DLD1 (cell line): ENCODE data around the gene ARHGAP24.
"Not testable (repeated sequence)": the region's sequence is repeated elsewhere in the genome, so short reads cannot be mapped to it uniquely, and the experiment has no call there.

Experiments
- in situ Hi-C: cut with HindIII; loops from 2 replicates; pipeline ENCODE4 v1.10.0; 2017; ENCODE audit warnings: low sequenced_read_pairs

ARHGAP24 gene

DNA sequence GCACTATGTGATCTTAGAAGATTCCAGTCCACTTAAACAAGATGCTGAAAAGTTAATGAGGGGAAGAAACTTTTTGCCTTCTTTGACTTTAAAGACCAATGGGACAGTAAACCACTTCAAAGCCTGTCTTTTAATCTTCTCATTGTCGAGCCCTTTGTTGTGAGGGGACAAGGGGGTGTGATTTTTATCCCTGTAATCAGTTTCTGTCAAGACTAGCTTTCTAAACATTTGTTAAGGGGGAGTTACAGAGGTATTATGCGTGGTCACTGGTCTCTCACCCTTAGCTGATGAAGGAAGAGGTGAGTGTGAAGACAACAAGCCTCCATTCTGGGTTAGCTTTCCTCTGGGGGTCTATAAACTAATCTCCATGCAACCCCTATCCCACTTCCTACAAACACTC lies 409.3 kb downstream of the ARHGAP24 start:
- in situ Hi-C loops: no loop called here

DNA sequence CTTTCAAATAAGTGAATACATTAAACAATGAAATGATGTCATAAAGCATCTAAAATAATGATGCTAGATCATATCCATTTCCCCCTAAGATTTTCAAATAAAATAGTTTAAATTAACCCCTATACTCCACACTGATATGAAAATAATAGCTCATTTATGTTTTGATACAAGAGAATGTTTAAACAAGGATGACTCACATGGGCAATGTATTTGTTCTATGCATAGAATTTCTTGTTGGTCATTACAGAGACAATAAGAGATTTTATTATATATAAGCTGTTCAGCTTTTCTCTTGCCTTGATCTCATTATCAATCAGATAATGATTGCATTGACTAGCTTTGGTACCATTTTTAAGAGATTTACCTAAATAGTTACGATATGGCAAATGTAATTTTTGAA lies 411.7 kb downstream of the ARHGAP24 start:
- in situ Hi-C loops: no loop called here

DNA sequence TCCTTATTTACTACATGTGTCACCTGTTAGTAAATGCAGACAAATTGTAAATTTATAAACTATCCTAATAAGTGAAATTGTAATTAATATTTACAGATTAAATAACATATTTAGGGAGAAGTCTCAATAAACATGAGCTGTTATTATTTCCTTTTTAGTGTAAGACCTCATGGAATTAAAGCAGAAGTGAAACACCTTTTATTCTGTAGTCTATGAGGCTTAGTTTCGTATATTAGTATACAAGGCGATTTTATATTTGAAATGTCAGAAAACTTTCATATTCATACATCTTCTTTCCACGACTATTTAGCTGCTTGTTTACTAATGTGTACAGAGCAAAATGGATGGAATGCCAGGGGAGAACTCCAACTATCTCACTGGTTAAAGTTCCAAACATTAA lies 414.4 kb downstream of the ARHGAP24 start:
- in situ Hi-C loops: no loop called here

DNA sequence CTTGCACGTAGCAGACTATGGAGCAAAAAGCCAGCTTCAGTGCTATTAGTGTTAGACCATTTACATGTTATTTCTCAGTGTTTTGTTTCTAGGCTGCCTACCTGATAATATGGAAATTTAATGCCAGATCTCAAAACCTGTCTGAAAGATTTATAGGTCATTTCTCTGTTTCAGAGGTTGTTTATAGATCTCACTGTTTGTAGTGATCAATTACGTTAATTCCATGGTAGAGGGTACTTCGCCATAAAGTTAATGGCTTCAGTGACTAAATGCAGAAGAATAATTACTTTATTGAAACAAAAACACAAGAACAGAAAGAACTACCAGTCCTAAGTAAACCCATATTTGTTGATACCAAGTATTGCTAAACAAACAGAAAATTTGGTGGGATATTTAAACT lies 420.8 kb downstream of the ARHGAP24 start:
- in situ Hi-C loops: no loop called here

DNA sequence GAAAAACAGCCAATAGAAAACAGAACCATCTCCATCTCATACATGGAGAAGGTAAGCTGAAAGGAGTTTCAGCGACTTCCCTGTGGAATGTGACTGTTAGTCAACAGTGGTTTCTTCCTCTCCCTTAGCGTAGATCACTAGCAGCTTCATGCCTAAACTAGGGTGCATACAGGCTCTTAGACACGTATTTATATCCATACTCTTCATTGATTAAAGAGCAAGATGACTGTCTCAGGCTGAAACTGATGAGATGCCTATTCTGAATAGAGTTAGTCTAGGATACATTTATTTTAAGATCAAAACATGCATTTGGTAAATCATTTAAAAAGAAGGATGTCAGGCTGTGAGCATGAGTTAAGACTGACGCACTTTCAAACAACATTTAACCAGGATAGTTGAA lies 423.3 kb downstream of the ARHGAP24 start:
- in situ Hi-C loops: no loop called here

DNA sequence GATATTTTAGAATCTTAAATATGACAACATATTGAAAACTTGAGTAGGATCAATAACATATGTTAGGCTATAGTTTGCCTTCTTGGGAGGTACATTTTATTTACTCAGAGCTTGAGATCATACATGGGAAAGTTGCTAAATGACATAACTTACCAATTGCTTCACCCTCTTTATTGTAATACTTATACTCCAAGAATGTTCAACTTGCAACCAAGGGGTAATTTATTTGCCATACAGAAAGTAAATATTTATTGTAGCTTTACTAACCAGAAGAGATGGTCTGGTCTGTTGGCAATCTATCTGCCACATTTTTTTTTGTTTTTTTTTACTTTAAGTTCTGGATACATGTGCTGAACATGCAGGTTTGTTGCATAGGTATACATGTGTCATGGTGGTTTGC lies 426.6 kb downstream of the ARHGAP24 start:
- in situ Hi-C loops: no loop called here

DNA sequence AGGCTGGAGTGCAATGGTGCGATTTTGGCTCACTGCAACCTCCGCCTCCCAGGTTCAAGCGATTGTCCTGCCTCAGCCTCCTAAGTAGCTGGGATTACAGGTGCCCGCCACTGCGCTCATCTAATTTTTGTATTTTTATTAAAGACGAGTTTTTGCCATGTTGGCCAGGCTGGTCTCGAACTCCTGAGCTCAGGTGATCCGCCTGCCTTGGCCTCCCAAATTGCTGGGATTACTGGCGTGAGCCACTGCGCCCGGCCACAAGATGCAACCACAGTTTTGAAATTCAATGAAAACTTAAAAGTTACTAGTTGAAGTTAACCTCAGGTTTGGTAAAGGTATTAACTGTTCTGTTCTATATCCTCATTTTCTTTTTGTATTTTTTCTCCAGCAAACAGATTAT lies 427.7 kb downstream of the ARHGAP24 start:
- in situ Hi-C loops: not testable (repeated sequence)

DNA sequence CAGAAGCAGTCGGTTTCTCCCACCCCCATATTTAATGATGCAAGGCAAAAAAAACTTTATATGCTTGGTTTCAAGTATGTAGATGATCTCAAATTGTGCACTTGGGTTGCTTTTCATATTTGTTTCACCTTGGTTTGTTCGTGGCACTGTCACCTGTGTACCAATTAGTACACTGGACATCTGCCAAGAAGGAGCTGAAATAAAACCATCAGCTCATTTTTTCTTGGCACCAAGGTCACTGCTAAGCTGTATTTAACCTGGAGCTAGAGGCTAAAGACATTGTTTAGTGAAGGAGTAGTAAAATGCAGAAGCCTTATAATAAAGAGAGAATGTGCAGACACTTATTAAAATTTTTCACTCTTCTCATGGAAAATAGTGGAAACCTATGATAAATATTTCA lies 430.8 kb downstream of the ARHGAP24 start:
- in situ Hi-C loops: no loop called here

DNA sequence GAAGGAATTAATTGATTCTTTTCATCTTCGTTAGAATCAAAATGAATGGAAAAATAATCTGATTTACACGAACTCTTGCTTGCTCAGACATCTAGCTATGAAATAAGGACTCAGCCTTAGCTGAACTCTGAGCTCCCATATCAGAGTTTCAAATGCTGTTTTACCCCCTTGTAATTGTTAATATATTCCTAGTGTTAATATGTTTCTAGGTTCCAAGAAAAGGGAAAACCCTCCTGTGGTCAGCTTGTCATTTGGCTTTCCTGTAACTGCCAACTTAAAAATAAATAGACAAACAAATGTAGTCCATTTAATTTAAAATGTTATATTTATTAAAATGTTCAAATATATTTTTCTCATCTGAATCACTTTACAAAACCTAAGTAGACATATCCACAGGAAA lies 432.1 kb downstream of the ARHGAP24 start:
- in situ Hi-C loops: no loop called here

DNA sequence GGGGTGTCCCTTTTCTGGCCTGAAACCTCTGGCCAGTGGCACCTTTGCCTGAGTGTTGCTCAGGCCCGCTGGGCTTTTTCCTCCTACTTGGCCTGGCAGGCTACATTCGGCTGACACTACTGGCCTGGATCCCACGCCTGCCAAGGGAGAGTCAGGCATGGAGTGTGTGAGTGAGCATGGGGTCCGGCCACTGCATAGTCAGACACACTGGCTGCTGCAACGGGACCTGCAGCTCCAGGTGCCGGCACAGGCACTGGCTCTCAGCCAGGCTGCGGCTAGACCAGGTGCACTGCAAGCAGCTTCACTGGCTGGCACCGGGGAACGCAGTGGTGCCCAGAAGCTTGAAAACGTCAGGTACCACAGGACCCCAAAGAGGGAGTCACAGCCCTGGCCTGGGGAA lies 434.9 kb downstream of the ARHGAP24 start:
- in situ Hi-C loops: no loop called here

DNA sequence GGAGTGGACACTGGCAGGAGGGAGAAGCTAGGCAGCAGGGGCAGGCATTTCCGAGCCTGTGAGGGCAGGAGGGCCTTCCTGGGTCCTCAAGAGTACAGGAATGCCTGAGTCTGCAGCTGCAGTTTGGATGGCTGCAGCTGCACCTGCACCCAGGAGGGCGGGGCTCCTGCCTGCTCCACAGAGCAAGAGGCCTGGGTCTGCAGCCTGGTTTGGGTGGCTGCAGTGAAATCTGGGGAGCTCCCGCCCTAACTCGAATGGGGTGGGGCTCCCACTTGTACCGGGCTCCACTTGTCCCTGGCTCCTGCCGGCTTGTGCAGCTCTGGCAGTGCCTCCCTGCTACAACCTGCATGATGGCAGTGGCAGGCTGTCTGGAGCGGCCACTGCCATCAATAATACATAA lies 436.0 kb downstream of the ARHGAP24 start:
- in situ Hi-C loops: no loop called here

DNA sequence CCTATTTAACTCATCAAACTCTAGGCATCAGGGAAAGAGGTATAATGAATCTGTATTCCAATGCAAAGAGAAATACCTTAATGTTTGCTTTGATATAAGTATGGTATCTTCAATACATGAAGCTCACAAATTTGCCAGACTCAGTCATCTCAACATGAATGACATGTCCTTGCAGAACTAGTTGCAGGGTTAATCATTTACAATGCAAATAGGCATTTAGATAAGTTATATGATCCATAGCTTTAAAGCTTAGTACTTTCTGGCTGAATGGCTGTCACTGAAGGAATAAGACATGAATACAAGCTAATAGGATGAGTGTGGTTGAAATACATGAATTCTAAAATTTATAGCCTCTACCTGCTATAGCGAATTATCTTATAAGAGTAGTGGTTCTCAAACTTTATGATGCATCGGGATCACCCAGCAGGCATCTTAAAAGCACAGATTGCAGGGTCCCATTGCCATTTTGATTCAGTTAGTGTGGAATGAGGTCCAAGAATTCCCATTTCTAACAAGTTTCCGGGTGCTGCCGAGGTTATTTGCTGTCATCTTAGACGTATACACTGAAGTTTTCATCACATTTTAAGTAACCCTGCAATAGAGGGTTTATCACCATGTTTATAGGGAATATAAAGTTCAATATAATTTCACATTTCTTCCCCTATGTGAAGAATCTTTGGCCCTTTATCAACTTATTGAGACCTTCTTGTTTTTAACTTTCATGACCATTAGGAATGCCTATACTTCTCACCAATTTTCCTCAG lies 439.2 kb downstream of the ARHGAP24 start:
- in situ Hi-C loops: no loop called here

DNA sequence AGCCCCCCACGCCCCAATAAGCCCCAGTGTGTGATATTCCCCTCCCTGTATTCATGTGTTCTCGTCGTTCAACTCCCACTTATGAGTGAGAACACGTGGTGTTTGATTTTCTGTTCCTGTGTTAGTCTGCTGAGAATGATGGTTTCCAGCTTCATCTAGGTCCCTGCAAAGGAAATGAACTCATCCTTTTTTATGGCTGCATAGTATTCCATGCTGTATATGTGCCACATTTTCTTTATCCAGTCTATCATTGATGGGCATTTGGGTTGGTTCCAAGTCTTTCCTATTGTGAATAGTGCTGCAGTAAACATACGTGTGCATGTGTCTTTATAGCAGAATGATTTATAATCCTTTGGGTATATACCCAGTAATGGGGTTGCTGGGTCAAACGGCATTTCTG lies 440.6 kb downstream of the ARHGAP24 start:
- in situ Hi-C loops: not testable (repeated sequence)

DNA sequence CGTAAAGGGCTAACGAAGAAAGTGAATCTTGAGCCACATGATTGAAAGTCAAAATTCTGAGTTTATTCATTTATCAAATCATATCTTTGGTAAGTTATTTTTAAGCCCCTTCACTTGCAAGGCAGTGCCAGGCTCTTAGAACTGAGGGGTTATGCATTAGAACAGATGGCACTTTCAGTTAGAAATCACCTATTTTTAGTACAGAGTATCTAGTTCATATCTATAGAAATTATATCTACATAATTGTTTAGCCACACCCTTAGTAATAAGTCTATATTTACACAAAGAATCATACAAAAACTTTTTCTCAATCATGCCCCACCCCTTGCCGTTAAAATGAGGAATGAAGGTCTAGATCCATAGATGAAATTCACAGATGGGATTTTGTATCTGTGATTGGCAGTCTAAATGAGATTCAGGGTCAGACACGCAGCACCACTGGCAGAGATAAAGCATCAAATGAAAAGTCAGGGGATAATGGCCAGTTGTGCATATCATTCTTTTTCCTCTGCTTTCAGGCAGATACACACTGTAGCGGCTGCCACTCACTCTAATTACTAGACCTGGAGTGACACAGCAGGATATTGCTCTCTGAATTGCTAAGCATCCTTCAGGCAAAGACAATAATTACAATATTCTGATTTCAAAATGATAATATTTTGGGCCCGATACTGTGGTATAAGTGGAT lies 444.4 kb downstream of the ARHGAP24 start:
- in situ Hi-C loops: no loop called here

DNA sequence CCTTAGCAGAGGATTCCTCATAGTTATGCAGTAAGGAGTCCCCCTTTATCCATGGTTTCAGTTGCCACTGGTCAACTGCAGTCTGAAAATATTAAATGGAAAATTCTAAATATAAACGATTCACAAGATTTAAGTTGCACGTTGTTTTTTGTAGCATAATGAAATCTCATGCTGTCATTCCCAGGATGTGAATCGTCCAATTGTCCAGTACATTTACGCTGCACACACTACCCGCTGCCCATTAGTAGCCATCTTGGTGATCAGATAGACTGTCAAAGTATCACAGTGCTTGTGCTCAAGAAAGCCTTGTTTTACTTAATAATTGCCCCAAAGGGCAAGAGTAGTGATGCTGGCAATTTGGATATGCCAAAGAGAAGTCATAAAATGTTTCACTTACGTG lies 450.1 kb downstream of the ARHGAP24 start:
- in situ Hi-C loops: no loop called here

DNA sequence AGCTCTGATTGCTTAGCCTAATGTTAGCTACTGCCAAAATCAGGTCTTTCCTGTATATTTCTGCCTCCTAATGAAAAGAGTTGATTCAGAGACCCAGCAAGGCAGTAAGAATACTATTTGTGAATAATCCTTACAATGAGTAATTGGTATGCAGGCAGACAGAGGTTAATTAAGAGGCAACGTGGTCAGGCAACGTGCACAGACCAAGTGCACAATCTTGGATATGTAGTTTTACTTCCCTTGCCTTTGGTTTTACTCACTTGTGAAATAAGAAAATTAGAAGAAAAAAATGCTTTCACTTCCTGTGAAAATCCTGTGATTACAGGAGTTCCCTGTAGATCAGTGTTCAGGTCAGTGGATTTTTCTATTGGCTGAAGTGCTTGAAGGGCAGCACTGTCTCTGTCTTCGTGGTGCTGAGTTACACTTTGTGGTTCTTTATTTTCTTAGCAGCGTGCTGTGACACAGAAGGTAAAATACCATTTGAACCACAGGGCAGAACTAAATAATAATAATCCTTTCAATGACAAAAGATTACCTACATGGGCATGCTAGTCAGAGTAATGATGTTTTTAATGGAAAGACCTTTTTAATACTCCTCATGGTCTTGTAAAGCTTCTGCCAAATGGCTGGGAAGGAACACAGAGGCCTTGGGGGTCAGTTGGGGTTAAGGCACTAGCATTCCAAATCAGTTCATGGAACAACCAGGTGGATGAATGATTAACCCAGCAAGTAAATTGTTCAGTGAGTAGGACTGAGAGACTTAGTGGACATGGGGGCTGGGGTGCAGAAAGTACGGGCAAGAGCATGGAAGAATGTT lies 454.0 kb downstream of the ARHGAP24 start:
- in situ Hi-C loops: no loop called here

DNA sequence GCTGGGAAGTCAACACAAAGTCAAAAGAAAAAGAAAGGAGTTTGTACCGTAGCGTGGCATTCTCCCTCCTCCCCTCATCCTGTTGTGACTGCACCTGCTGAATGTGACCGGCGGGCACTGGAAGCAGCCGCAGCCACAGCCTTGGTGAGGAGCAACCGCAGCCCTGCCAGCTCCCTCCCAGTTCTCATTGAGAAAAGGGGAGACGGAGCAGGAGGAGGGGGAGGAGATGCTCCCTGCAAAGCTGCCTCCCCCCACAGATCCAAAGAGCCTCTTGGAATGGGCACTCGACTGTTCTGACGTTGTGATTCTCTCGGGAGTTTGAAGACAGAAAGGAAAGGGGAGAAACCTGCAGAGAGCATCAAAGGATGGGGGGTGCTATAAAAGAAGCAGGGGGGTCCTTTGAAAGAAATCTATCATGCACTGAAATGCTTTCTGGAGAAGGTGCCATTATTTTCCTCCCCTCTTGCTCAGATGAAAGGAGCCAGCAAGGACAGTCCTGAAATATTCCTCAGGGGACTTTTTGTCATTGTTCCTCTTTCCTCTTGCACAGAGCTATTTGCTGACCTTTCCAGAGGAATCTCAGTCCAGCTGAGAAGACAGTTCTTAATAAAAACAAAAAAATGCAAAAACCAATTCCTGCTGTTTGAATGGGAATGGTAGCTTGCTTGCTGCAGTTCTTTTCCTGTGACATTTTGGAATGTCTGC lies 455.2 kb downstream of the ARHGAP24 start:
- in situ Hi-C loops: no loop called here

DNA sequence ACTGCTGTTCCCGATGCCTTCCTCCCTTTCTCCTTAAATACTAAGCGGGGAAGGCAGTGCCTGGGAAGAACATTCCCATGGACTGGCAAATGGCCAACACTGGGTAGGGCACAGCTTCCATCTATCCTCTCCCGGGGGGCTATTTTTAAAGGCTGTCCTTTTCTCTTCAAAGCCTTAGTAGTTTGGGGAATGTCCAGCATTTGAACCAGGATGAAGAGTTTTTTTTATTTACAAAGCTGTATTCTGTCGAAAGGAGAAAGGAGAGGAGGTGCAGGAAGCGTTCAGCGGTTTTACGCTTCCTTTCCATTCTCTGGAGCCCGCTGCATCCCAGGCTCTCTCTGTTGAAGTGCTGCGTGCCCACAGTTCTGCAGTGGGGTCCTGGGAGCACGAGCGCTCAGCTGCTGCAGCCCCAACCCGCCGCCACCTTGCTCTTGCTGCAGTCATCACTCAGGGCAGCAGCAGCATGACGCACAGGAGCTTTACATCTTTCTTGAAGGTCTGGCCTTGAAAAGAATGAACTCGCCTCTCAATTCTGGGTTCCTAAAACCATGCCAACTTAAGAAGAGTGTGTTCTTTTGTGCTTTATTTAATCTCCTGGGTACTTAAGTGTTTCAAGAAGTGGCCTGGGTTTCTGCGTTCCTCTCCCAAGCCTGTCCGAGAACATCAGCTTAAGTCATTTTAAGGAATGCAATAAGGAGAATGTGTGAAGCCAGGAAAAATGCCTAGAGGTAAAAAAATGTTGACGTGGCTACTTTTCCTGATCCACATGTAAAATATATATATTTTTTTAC lies 457.7 kb downstream of the ARHGAP24 start:
- in situ Hi-C loops: no loop called here

DNA sequence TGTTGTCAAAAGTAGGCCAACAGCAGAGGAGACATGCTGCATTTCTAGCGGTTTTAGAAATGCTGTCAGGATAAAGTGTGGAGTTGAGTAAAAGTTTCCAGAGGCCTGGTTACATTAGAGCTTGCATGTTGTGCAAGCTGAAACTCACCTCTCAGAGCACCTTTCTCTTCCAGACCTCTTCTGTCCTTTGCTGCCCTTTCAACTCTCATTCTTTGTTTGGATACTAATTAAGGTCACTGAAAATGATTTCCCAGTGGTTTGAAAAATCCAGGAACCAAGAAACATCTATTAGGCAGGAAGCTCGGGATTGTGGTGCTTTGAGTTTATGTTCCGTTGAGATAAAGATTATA lies 458.3 kb downstream of the ARHGAP24 start:
- in situ Hi-C loops: no loop called here

DNA sequence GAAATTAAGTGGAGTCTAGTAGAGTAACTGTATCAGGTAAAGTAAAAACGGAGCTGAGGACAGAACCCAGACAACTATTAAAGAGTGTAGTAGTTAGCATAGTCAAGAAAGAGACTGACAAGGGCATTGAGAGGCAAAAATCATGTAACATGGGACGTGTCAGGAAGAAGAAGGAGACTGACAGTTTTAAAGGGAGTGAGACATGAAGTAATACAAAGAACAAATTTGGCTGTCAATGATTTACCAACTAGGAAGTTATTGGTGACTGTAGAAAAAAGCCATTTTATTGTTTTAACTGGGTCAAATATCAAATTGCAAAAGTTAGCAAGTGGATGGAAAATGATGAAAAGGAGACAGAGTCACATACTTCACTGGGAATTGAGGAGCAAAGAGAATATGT lies 462.6 kb downstream of the ARHGAP24 start:
- in situ Hi-C loops: no loop called here

DNA sequence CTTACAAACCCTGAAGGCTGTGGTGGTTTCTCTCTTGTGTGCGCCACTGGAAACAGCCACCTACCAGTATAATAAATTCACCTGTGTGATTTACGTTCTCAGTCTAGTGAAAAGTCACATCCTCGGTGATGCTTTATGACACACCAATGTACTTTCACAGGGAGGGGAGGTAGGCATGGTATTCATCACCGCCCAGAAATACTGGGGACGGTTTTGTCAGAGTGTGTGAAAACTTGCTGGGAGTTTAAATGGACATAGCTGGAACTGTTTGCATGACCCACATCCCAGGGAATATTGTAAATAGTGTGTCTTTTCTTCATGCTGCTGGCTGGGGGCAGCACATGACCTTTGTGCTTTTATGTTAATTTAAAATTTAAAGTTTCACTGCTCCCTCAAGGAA lies 463.1 kb downstream of the ARHGAP24 start:
- in situ Hi-C loops: no loop called here
